Measurements from ENCODE around the gene PRKN.

PRKN gene

GRCh38 chr6:161943561-161943960 is 784.0 kb downstream of the PRKN start:
- H3K27ac ChIP-seq (ENCODE audit: low read depth, low read length, poor library complexity, severe bottlenecking), result no peak overlapping the region
- TF ChIP-seq, protein P1, sequence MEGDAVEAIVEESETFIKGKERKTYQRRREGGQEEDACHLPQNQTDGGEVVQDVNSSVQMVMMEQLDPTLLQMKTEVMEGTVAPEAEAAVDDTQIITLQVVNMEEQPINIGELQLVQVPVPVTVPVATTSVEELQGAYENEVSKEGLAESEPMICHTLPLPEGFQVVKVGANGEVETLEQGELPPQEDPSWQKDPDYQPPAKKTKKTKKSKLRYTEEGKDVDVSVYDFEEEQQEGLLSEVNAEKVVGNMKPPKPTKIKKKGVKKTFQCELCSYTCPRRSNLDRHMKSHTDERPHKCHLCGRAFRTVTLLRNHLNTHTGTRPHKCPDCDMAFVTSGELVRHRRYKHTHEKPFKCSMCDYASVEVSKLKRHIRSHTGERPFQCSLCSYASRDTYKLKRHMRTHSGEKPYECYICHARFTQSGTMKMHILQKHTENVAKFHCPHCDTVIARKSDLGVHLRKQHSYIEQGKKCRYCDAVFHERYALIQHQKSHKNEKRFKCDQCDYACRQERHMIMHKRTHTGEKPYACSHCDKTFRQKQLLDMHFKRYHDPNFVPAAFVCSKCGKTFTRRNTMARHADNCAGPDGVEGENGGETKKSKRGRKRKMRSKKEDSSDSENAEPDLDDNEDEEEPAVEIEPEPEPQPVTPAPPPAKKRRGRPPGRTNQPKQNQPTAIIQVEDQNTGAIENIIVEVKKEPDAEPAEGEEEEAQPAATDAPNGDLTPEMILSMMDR (IDR thresholded peaks at IDR 0.05; ENCODE audit: low read length), result no peak
- TF ChIP-seq EZH2 (IDR thresholded peaks at IDR 0.05; ENCODE audit: borderline replicate concordance, low read length), result no peak
- no peaks in the 10 kb centered on the region for H3K36me3 ChIP-seq (ENCODE audit: insufficient read depth, low read length)
- H3K9me2 ChIP-seq (ENCODE audit: low read depth, low read length), result no peaks in the 10 kb centered on the region
- no peaks in the 10 kb centered on the region for H4K20me1 ChIP-seq (ENCODE audit: insufficient read depth, low read length)
- H3K4me2 ChIP-seq (ENCODE audit: low read length), result no peak overlapping the region
- no peaks in the 10 kb centered on the region for H3K27me3 ChIP-seq (ENCODE audit: insufficient read depth, low read length)
- no peaks in the 10 kb centered on the region for H3K9me3 ChIP-seq (ENCODE audit: low read length)
- H3K79me2 ChIP-seq (ENCODE audit: insufficient read depth, low read length), result no peaks in the 10 kb centered on the region
- H3K9ac ChIP-seq (ENCODE audit: low read length), result no peak overlapping the region
- no peak overlapping the region for H2AFZ ChIP-seq (ENCODE audit: low read length)
- no peaks in the 10 kb centered on the region for H3F3A ChIP-seq (ENCODE audit: insufficient read depth, low read length)
- H3K4me3 ChIP-seq (ENCODE audit: low read depth, low read length, poor library complexity, severe bottlenecking), result no peak overlapping the region
- H3K4me1 ChIP-seq (ENCODE audit: insufficient read depth, low read length, severe bottlenecking), result no peaks in the 10 kb centered on the region

DNA sequence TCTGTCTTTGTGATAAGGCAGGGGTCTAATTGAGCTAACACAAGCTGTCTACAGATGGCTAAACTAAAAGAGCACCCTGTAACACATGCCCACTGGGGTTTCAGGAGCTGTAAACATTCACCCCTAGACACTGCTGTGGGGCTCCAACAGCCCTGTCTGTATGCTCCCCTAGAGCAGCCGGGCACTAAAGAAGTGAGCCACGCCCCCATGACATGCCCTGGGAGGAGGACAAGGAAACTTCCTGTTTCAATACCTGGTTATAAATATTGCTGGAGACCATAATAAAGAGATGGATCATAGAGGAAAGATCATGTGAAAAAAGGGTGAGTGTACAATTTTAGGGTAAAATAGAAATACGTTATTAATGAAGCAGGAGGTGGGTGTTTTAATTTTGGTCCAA is 786.0 kb downstream of the PRKN start:
- no peaks in the 10 kb centered on the region for H3K9me2 ChIP-seq (ENCODE audit: low read depth, low read length)
- H2AFZ ChIP-seq (ENCODE audit: low read length), result no peak overlapping the region
- H3K27ac ChIP-seq (ENCODE audit: low read depth, low read length, poor library complexity, severe bottlenecking), result no peak overlapping the region
- no peak overlapping the region for H3K9ac ChIP-seq (ENCODE audit: low read length)
- H4K20me1 ChIP-seq (ENCODE audit: insufficient read depth, low read length), result no peaks in the 10 kb centered on the region
- no peaks in the 10 kb centered on the region for H3K4me1 ChIP-seq (ENCODE audit: insufficient read depth, low read length, severe bottlenecking)
- no peak overlapping the region for H3K4me2 ChIP-seq (ENCODE audit: low read length)
- H3F3A ChIP-seq (ENCODE audit: insufficient read depth, low read length), result no peaks in the 10 kb centered on the region
- H3K79me2 ChIP-seq (ENCODE audit: insufficient read depth, low read length), result no peaks in the 10 kb centered on the region
- H3K27me3 ChIP-seq (ENCODE audit: insufficient read depth, low read length), result no peaks in the 10 kb centered on the region
- H3K36me3 ChIP-seq (ENCODE audit: insufficient read depth, low read length), result no peaks in the 10 kb centered on the region
- H3K4me3 ChIP-seq (ENCODE audit: low read depth, low read length, poor library complexity, severe bottlenecking), result no peak overlapping the region
- H3K9me3 ChIP-seq (ENCODE audit: low read length), result no peaks in the 10 kb centered on the region
- TF ChIP-seq, protein P1 (IDR thresholded peaks at IDR 0.05; ENCODE audit: low read length), result no peak

DNA sequence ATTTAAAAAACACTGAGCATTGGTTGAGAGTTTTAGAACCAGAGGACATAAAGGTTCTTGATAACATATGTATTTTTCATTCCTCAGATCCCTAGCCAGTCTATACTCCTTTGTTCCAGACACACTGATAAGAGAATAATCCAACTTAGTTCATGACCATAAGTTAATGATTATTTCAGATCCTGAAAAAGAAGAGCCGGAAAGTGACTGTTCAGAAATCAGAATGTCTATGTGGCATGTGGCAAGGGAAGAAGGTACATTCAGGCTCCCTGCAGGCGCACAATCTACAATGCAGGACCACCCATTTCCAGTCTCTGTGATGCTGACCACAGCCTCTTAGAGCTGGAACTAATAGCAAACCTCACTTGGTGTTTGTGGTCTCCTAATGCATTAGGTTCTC is 787.0 kb downstream of the PRKN start:
- TF ChIP-seq, protein P1 (IDR thresholded peaks at IDR 0.05; ENCODE audit: low read length), result no peak
- TF ChIP-seq EZH2 (IDR thresholded peaks at IDR 0.05; ENCODE audit: borderline replicate concordance, low read length), result no peak
- H2AFZ ChIP-seq (ENCODE audit: low read length), result no peak overlapping the region

More for the DNA sequence above, 787.0 kb downstream of the PRKN start:
- Histone ChIP-seq H3K79me2 (ENCODE audit: insufficient read depth, low read length) (no peaks in the 10 kb centered on the region), H3K9me2 (ENCODE audit: low read depth, low read length) (no peaks in the 10 kb centered on the region), H3K36me3 (ENCODE audit: insufficient read depth, low read length) (no peaks in the 10 kb centered on the region), H3K4me2 (ENCODE audit: low read length) (no peak overlapping the region), H3K27me3 (ENCODE audit: insufficient read depth, low read length) (no peaks in the 10 kb centered on the region), H3K27ac (ENCODE audit: low read depth, low read length, poor library complexity, severe bottlenecking) (no peak overlapping the region), H3K4me3 (ENCODE audit: low read depth, low read length, poor library complexity, severe bottlenecking) (no peak overlapping the region), H4K20me1 (ENCODE audit: insufficient read depth, low read length) (no peaks in the 10 kb centered on the region), H3K9me3 (ENCODE audit: low read length) (no peaks in the 10 kb centered on the region), H3F3A (ENCODE audit: insufficient read depth, low read length) (no peaks in the 10 kb centered on the region), H3K9ac (ENCODE audit: low read length) (no peak overlapping the region), H3K4me1 (ENCODE audit: insufficient read depth, low read length, severe bottlenecking) (no peaks in the 10 kb centered on the region)

All from OCI-LY1 (cell line).